GM21786 (cell line): ENCODE data around the gene MAP3K10.

Experiments used
- ATAC-seq: cut with Tn5 transposase; IDR thresholded peaks from one replicate; pipeline ENCODE4 v1.9.1; 2021; ENCODE audit not compliant: unreplicated experiment

MAP3K10 gene

DNA sequence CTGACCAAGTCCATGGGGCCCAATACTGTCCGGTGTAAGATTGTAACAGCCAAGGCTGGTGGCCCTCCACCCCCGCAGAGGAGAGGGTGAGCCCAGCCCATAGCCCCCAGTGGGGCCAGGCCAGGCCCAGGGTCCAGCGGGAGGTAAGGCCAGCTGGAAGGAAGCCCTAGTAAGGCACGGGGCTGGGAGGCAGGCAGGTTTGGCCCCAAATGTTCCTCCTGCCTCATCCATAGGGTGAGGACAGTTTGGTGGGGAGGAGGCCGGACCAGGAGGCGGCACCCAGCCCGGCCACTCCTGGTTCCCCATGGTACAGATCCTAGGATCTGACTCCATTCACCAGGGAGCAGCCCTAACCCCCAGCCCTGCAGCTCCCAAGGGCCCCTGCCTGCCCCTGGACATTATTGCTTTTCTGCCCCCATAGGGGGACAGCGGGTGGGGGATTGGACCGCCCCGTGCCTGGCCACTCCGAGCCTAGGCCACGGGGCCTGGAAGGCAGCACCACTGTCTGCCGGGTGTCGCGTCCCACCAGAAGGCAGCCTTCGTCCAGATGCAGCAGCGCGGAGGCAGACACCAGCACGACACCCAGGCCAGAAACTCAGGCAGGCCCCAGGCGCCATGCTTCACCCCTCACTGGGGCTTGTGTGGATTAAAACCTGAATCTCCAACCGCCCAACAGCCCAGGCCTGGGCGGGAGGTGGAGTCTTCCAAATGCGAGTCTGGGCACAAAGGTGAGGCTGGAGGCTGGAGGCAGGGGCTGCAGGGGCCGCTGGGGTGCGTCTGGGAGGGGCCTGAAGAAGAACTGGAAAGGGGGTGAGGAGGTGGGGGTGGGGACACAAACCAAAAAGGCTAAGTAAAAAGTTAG lies 42.0 kb downstream of the MAP3K10 start:
- ATAC-seq: no peak

DNA sequence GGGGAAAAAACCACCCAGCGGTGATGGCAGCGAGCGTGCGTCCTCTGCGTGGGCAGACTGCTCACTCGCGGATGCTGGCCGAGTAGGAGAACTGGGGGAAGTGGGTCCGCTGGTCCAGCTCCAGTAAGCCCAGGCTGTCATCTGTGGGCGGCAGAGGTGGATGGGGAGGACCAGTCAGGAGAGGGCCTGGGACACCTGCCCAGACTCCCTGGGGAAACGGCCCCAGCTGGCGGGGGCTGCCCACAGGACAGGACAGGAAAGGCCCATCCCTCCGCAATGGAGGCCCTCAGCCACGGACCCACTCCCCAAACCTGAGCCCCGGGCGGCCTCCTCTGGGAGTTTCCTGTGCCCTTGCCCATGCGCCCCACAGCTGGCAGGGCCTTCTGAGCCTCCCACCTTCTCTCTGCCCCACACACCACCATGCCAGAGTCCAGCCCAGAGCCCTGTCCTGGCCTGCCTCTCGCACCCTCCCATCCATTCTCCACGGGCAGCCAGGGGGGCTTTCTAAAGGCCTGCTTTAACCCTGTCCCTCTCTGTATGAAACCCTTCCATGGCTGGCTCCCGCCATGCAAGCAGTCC lies 42.7 kb downstream of the MAP3K10 start:
- ATAC-seq: no peak

DNA sequence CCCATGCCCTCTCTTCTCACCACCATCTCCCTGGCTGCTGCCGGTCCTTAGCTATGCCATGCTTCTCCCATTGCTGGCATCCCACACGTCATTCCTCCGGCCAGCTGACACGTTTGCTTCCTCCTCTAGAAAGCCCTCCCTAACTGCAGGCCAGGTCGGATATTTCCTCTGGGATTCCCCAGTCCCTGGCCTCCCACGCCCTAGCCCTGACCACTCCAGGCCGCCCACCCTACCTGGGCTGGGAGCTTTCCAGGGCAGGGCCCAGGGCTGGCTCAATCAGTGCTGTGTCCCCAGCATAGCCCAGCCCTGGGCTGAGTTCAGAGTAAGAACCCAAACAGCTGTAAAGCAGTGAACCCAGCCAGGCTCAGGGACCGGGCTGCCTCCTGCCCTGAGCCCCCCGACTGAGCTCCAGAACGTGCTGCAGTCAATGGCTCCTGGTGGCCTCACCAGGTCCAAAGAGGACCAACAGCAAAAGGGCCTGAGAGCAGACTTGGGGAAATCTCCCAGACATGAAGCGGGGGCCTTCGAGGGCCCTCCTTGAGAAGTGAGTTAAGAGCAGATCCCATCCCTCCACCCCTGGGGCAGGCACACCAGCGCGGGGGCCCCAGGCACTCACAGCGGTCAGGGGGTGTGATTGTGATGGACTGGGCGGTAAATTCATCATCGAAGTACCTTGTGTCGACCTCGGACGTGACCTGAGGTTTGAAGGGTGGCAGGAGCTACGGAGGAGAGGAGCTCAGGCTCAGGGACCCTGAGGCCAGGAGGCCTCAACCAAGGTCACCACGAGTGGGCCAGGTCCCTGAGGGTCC lies 43.4 kb downstream of the MAP3K10 start:
- no peak for ATAC-seq

DNA sequence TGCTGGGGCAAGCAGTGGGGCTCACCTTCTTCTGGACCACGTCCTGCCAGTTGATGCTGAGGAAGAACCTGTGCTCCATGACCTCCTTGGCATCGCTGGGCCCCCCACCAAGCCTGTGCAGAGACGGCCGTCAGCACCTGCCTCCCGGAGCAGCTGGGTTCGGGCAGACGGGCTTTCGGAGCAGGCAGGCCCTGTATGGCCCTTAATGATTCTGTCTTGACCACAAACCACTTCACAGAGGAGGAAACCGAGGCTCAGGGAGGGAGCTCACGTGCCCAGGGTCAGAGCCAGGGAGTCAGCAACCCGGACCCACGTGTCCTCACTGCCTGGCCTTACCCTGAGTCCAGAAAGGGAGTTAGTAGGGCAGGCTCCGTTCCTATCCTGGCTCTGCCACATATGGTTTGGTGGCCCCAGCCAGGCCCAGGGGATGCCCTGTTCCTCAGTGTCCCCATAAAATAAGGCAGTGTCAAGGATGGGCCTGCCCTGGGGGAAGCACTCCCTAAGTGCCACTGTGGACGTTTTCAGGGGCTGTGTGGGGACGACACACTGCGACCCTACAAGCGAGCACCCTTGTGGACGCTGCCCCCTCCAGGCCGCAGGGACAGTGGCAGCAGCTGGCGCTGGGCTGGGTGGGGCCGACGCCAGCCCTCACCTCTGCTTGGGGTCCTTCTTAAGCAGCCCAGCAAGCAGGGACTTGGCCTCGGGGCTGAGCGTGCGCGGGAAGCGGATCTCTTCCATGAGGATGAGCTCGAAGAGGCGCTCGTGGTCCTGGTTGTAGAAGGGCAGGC lies 44.2 kb downstream of the MAP3K10 start:
- no peak for ATAC-seq

DNA sequence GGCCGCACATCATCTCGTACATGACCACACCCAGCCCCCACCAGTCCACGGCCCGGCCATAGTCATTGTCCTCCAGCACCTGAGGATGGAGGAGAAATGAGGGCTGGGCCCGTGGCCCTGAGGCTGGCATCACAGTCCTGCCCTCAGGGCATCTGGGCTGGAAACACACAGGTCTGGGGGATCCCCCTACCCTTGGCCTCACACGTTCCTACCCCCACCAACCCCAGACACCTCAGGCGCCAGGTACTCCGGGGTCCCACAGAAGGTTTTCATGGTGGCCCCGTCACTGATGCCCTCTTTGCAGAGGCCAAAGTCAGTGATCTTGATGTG lies 44.8 kb downstream of the MAP3K10 start:
- no peak for ATAC-seq

DNA sequence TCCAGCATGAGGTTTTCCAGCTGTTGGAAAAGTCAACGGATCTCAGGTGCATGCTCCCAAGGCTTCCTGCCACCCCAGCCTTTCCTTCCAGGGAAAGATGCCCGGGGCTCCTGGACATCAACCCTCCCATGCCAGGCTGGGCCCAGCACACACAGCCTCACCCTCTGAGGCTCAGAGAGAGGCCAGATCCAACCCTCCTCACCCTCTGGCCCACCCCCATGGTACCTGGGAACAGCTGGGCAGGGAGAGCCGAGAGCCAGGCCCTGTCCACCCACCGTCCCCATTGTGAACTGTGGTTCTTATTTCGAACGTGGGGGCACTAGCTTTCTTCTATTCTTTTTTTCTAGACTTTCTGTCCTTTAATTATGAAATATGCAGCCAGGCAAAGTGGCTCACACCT lies 45.1 kb downstream of the MAP3K10 start:
- ATAC-seq: no peak

DNA sequence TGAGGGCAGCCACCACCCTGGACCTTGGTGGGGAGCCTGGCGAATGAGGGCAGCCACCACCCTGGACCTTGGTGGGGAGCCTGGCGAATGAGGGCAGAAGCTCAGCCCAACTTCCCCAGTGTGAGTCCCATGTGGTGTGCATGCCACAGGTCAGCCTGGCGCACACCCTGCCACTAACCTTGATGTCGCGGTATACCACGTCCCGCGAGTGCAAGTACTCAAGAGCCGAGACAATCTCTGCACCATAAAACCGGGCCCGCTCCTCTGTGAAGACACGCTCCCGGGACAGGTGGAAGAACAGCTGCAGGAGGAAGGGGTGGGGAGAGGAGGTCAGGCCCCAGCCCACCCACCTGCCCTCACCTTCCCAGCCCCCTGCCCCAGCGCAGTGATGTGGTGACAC lies 46.6 kb downstream of the MAP3K10 start:
- no peak for ATAC-seq

DNA sequence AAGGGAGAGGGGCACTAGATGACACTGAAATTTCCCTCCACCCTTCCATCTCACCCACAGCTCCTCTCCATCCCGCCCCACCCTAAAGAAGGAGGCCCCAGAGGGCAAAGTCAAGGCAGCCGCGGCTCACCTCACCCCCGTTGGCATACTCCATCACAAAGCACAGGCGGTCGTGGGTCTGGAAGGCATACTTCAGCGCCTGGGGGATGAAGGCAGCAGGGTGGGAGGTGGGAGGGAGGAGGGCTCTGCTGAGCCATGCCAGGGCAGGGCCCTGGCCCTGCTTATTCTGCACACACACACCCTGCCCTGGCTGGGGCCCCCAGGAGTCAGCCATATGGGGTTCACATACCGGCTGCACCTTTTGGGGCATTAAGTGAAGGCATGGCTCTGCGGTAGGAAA lies 47.5 kb downstream of the MAP3K10 start:
- ATAC-seq: no peak

DNA sequence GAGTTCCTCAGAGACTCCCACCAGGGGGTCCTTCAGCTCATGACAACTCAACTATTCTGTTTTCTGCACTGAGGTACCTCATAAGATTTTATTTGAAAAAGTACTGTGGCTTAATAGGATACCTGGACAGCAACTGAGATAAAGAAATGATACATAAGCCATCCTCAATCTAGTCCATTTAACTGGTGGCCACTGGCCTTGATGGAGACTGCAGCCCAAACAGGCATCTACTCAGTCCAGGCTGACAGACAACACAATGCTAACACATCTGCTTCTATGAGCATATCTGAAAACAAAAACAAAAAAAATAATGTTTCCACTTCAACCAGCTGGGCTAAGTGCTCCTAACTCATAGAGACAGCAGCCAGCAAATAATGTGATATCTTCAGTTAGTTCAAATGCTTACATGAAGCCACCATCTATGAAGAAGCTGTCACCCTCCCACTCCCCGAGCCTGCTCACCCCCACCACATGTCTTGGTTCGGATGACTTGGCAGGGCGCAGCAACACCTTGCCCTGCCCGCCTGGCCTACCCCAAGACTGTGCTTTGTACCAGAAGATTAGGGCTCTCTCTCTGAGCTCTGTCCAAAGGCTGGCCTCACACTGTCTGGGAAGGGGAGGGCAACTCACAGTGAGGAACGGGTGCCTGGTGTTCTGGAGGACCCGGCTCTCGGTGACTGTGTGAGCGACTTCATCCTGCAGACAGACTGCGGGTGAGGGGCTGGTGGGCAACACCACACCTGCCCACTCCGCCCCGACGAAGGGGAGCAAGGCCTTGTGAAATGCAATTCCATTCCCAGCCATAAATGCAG lies 48.4 kb downstream of the MAP3K10 start:
- no peak for ATAC-seq

DNA sequence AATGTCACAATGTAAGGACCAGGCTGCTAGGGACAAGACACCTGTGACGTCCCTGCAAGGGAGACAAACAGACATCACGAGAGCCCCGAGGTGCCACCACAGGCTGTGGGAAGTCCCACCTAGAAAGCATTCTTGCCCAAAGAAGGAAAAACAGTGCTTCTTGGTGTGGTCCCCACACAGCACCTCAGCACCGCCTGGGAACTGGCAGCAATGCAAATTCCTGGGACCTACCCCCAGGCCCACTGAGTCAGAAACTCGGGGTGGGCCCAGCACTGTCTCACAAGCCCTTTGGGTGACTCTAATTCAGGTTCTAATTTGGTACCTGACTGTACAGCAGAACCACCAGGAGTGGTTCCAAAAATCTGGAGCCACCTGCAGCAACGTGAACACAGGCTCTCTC lies 49.1 kb downstream of the MAP3K10 start:
- no peak for ATAC-seq

DNA sequence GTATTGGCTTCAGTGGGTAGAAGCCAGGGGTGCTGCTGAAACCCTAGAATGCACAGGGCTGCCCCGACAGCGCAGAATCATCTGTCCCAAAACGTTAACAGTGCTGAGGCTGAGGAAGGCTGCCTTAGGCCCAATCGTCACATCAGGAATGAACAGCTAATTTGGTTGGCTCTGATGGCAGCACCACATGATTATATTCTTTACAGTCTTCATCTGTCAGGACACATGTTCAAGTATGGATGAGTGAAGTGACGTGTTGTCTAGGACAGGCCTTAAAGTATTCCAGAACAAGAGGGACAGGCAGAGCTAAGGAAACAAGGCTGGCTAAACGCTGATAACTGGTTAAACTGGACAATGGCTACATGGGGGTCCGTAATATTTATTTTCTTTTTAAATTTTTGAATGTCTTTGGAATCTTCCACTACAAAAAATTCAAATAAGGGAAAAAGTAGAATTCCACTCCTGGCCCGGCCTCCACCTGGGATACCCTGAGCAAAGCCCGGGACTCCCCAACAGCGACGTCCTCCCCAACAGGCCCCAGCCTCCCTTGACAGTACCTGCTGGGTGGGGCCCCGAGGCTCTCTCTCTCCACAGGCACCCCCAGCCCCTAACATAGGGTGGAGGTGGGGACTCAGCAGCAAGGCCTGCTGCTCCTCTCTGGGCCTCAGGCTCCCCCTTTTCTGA lies 50.0 kb downstream of the MAP3K10 start:
- no peak for ATAC-seq

DNA sequence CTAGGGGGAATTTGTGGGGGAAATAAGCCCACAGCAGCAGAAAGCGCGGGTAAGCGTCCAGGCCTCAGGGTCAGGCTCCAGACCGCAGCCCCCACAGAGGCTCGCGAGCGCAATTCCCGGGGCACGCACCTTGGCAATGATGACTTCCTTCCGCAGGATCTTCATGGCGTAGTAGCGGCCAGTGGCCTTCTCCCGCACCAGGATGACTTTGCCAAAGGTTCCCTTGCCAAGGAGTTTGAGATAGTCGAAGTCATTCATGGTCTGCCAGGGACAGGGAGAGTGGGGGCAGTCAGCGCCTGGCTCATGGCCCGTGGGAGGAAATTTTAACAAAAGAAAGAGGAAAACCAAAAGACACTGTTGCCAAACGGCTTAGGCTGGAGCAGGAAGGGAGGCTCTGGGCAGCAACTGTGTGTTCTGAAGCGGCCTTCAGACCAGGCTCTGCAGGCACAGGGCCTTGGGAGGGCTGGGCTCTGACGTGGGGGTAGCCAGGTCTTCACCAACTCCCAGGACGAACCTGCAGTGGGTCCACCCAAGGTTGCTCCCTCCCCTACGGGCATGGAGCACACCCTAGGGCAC lies 50.7 kb downstream of the MAP3K10 start:
- no peak for ATAC-seq

DNA sequence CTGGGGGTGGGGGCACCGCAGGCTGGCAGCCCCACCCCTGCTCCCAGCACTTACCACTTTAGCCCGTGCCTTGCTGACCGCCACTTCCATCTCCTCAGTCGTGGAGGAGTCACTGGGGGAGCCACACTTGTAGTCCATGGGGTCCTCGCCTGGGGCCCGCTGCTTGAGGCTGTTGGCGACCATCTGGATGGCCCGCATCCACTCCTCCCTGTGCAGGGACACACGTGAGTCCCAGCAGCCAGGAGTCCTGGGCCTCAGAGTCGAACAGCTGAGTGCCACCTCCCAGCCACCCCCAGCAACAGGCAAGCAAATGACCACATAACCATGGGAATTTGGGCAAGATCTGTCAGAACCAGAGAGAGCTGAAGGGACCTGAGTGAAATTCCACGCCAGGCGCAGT lies 51.3 kb downstream of the MAP3K10 start:
- no peak for ATAC-seq

DNA sequence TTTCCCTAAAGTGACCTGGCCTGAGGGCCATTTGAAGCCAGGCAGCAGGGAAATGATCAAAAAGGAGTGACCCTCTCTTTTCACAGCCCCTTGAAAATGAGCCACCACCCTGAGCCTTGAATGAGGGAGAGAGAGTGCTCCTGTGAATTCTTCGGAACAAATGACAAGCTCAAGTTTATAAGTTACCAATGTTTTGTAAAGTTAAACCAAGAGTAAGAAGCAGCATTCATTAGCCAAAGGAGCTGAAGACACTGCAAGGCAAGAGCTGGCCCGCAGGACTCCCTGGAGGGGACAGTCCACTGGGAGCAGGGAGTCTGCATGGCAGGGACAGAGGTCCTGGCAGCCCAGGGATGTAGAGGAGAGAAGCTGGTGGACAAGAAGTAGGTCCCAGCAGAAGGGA lies 52.0 kb downstream of the MAP3K10 start:
- ATAC-seq: no peak

DNA sequence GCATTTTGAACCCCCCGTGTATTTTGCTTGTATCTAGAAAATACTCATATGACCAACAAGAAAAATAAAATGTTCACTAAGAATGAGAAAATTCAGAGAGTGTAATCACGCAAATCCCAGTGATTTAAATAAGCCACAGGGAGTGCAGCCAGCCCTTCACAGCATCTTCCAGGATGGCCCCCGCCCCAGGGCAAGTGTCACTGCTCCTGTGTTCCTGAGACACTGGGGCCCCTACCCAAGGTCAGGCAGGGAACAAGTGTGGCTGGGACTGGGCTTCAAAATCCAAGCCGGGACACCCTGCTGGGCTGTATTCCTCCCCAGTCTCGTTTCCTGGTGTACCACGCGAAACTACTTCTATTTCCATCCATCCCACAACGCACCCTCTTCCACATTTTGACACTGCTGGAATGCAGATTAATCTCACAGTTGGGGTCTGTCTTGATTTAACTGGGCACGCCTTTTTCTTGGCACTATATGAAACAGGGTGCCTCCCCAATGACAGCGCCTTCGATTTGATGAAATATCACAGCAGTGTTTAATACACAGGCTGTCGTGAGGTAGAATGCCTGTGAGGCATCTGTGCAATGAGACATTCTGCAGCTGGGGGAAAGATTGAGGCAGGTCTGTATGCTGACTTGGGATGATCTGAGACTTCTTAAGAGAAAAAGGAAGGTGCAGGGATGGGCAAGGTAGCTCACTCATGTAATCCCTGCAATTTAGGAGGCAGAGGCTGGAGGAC lies 53.5 kb downstream of the MAP3K10 start:
- no peak for ATAC-seq

DNA sequence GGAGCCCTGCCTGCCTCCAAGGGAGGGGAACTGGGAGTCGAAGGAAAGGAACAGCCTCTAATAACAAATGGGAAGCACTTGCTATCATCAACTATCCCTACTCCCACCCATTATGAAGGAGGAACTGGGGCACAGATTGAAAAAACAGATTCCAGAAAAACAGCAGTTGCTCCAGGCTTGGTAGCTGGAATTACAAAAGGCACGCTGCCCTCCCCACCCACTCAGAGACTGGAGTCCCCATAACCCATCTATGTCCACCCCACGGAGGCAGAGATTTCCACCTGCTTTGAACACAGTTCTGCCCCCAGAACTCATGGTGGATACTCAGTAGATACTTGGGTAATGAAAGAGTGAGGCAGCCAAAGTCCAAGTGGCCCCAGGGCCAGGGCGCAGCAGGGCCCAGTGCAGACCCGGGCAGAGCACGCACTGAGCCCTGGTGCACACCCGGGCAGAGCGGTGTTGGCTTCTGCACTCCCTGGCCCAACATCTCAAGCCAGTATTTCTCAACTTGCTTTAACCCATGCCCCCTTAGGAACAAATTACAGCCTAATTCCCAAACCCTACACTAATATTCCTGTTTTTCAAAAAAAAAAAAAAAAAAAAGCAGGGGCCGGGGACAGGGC lies 54.4 kb downstream of the MAP3K10 start:
- no peak for ATAC-seq

DNA sequence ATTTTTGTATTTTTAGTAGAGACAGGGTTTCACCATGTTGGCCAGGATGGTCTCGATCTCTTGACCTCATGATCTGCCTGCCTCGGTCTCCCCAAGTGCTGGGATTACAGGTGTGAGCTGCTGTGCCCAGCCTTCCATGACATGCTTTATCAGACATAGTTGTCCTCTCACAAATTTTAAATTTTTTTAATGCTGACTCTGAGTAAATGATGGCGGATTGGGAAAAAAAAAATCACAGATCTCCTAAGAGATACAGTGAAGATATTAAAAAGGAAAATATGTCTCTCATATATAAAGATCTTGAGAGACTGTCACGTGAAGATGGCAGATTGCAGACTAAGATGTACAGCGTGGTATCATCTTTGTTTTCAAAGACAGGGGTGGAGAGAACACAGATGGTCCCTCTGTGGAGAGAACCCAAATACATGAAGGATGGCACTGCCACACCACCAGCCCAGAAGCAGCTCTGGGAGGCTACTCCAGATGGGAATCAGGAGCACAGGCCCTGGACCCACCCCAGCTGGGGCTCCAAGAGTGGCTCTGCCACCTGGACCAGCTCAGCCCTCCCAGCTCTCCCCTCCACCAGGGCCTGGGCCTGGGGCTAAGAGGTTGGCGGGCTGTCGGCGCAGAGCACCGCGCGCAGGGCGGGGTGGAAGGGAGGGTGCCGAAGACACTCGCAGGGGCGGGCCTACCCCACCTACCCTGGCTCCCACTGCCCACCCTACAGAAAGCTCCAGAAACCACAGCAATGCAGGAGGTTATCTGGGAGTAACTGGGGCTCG lies 55.3 kb downstream of the MAP3K10 start:
- ATAC-seq: no peak

DNA sequence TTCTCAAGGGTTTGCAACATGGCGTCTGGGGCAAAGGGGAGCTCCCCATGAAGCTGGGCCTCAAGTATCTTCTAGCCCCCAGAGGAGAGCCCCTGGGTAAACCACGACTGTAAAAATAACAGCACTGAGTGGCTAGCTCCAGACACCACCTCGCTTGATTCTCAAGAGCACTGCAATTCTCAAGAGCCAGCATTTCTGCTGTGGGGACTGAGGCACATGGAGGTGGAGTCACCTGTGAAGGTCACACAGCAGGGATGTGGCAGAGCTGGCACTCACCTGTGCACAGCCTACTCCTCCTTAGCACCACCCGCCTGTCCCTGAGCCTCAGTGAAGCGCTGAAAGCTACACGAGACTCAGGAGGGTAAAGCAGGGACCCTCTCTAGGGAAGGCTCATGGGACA lies 56.0 kb downstream of the MAP3K10 start:
- ATAC-seq: no peak
